ENCODE data around the gene CMTM6. TPM values are rescaled to one million over a fixed set of nuclear protein-coding genes. Genes with fewer than 3 reads are reported as not detected.

CMTM6 gene
- total RNA-seq, 1 experiment from 2014 or later: 43.5 TPM

GRCh38 chr3:32542807-32543206 is 40.2 kb upstream of the CMTM6 start:
- Histone ChIP-seq H3K4ac (ENCODE audit: low read depth, low read length) (no peak overlapping the region), H2BK5ac (ENCODE audit: insufficient read length, low read length) (no peak overlapping the region), H3K4me1 (ENCODE audit: insufficient read depth, low read length) (no peaks in the 10 kb centered on the region), H3K9me3 (ENCODE audit: control insufficient read depth, low read depth, low read length) (no peaks in the 10 kb centered on the region), H3K79me1 (ENCODE audit: insufficient read depth, low read depth, low read length, poor library complexity, severe bottlenecking) (peaks cover 11% of the 10 kb centered on the region), H2AFZ (ENCODE audit: low read length) (no peak overlapping the region), H2BK15ac (ENCODE audit: low read depth, low read length) (no peak overlapping the region), H4K5ac (ENCODE audit: insufficient read length, low read depth, low read length) (no peak overlapping the region), H3K79me2 (ENCODE audit: insufficient read depth, low read length) (0 out of 2 replicates have a peak, but pooled peaks cover 2% of the 10 kb centered on the region), H3T11ph (ENCODE audit: low read length) (no peak overlapping the region), H3K27me3 (ENCODE audit: insufficient read depth, low read length) (no peaks in the 10 kb centered on the region), H3K27ac (ENCODE audit: insufficient read length, low read depth, low read length) (no peak overlapping the region), H3K14ac (ENCODE audit: insufficient read depth, low read length) (no peak overlapping the region), H3K4me2 (ENCODE audit: insufficient read depth, insufficient read length, low read length) (no peak overlapping the region), H3K23ac (ENCODE audit: insufficient read length, low read depth, low read length) (no peak overlapping the region), H4K91ac (ENCODE audit: insufficient read length, low read depth, low read length) (no peak overlapping the region), H2BK12ac (ENCODE audit: insufficient read length, low read depth, low read length) (no peak overlapping the region), H4K20me1 (ENCODE audit: control insufficient read depth, insufficient read depth, insufficient read length) (no peaks in the 10 kb centered on the region), H3K18ac (ENCODE audit: insufficient read length, low read depth, low read length) (no peak overlapping the region), H4K8ac (replicated peaks; ENCODE audit: insufficient read length, low read depth, low read length) (no peak overlapping the region), H2BK20ac (ENCODE audit: low read depth, low read length, poor library complexity, severe bottlenecking) (no peak overlapping the region), H3K56ac (ENCODE audit: insufficient read length, low read depth, low read length) (no peak overlapping the region), H3K23me2 (ENCODE audit: insufficient read length, low read depth, low read length, poor library complexity, severe bottlenecking) (no peaks in the 10 kb centered on the region), H2BK120ac (ENCODE audit: low read depth, low read length, poor library complexity, severe bottlenecking) (no peak overlapping the region), H3K9ac (ENCODE audit: extremely low read depth, insufficient read length, low read length) (no peak overlapping the region), H2AK5ac (ENCODE audit: insufficient read length, low read length) (no peak overlapping the region)
- Mint-ChIP-seq H3K27ac (no peak overlapping the region), H3K4me1 (no peaks in the 10 kb centered on the region), H3K4me3 (no peak overlapping the region), H3K36me3 (ENCODE audit: insufficient read depth in 1 of 3, low read depth in 3 of 3) (peaks cover 8 to 36% (median 28%) of the 10 kb centered on the region in 3 experiments; a peak in 6 of 7 replicates), H3K27me3 (ENCODE audit: low read depth) (no peaks in the 10 kb centered on the region), H3K9me3 (no peaks in the 10 kb centered on the region)
- TF ChIP-seq CTCF (conservative IDR thresholded peaks at IDR 0.05): no peak
- DNase-seq: no peak
- no CpG with 5 or more reads among the region's 2 CpGs for WGBS (ENCODE audit: extremely low coverage, insufficient read length, low lambda C conversion rate)
